CD4-positive, alpha-beta T cell (primary cell): Measurements from ENCODE around the gene FBF1. TPM values are rescaled to one million over a fixed set of nuclear protein-coding genes. Genes with fewer than 3 reads are reported as not detected.

Experiments
- ATAC-seq: fragments of 200-7000 bp; cut with Tn5 transposase; one replicate; pipeline ENCODE4 v1.10.0; 2022; ENCODE audit warnings: mild to moderate bottlenecking; ENCODE audit not compliant: poor library complexity
- CTCF ChIA-PET: fragments of 350-600 bp; sonication (Branson Sonifier 250); formaldehyde crosslinking; loops from one replicate; lab custom pipeline; 2021; ENCODE audit warnings: antibody characterized with exemption, inconsistent platforms; lab: Charles Lee
- POLR2A ChIA-PET: fragments of 350-600 bp; sonication (Branson Sonifier 250); formaldehyde crosslinking; loops from one replicate; lab custom pipeline; 2021; ENCODE audit warnings: antibody characterized with exemption, inconsistent platforms; lab: Charles Lee
- DNase-seq, 14 experiments: peaks; one replicate each; pipeline ENCODE4 v3.0.0-alpha.2; 2013 to 2020; ENCODE audit warnings: mixed read lengths in 2 of 14
- H3K27ac ChIP-seq, 2 donors: one replicate each; pipeline versions ENCODE4 v1.5.1 to v1.7.0; 2013; ENCODE audit warnings: low read length in 2 of 2, low read depth in 1 of 2, mild to moderate bottlenecking in 1 of 2
- H3K27me3 ChIP-seq, 2 experiments: 1 replicate in 1 of 2; 2 replicates in 1 of 2; pipeline versions ENCODE4 v1.6.1 to v1.7.0; 2013; ENCODE audit warnings: low read length in 2 of 2, control low read depth in 1 of 2, mild to moderate bottlenecking in 1 of 2, moderate library complexity in 1 of 2; ENCODE audit not compliant: insufficient read depth in 2 of 2, control insufficient read depth in 1 of 2
- H3K36me3 ChIP-seq: one replicate; pipeline ENCODE4 v1.6.1; 2013; ENCODE audit warnings: low read length, control low read depth; ENCODE audit not compliant: insufficient read depth
- H3K4me1 ChIP-seq: one replicate; pipeline ENCODE4 v1.6.1; 2013; ENCODE audit warnings: low read length, control low read depth; ENCODE audit not compliant: insufficient read depth
- H3K4me3 ChIP-seq: one replicate; pipeline ENCODE4 v1.5.1; 2013; ENCODE audit warnings: mild to moderate bottlenecking, low read length, moderate library complexity
- H3K9me3 ChIP-seq, 2 experiments: 1 replicate in 1 of 2; 2 replicates in 1 of 2; pipeline versions ENCODE4 v1.6.1 to v1.7.0; 2013; ENCODE audit warnings: low read length in 2 of 2, mild to moderate bottlenecking in 2 of 2, control low read depth in 1 of 2, moderate library complexity in 1 of 2; ENCODE audit not compliant: control insufficient read depth in 1 of 2, insufficient read depth in 1 of 2
- H3K27ac Mint-ChIP-seq: one replicate; pipeline ENCODE4 v1.8.0; 2020; ENCODE audit warnings: mixed read lengths
- H3K27me3 Mint-ChIP-seq: one replicate; pipeline ENCODE4 v1.8.0; 2021; ENCODE audit warnings: mixed read lengths
- H3K36me3 Mint-ChIP-seq: one replicate; pipeline ENCODE4 v1.8.0; 2021; ENCODE audit warnings: low read depth, mixed read lengths
- H3K4me1 Mint-ChIP-seq: one replicate; pipeline ENCODE4 v1.8.0; 2021; ENCODE audit warnings: low read depth, mixed read lengths
- H3K4me3 Mint-ChIP-seq: one replicate; pipeline ENCODE4 v1.8.0; 2020; ENCODE audit warnings: mild to moderate bottlenecking, mixed read lengths
- H3K9me3 Mint-ChIP-seq: one replicate; pipeline ENCODE4 v1.8.0; 2020; ENCODE audit warnings: mixed read lengths
- intact Hi-C, 2 experiments: fragments of 100-400 bp; cut with DNase I in 1 of 2; cut with micrococcal nuclease in 1 of 2; formaldehyde crosslinking; loops; one replicate each; pipeline versions ENCODE4 v1.15.1 to v1.9.0; 2023 to 2025; cut with DNase I, micrococcal nuclease
- total RNA-seq, 174 experiments: library from RNA in 2 of 174; stranded (reverse) in 2 of 174; gene quantifications; one replicate each; pipeline ENCODE4 v1.2.3 and lab custom pipeline; 2021 to 2026
- TF ChIP-seq, protein P1 (sequence below): fragments of 200-600 bp; IDR thresholded peaks from one replicate; pipeline ENCODE4 v1.8.0; 2022; ENCODE audit warnings: antibody characterized with exemption, mild to moderate bottlenecking

The FBF1 gene
- total RNA-seq, 2 experiments from 2014 or later, result 21.2 to 23.9 TPM

DNA sequence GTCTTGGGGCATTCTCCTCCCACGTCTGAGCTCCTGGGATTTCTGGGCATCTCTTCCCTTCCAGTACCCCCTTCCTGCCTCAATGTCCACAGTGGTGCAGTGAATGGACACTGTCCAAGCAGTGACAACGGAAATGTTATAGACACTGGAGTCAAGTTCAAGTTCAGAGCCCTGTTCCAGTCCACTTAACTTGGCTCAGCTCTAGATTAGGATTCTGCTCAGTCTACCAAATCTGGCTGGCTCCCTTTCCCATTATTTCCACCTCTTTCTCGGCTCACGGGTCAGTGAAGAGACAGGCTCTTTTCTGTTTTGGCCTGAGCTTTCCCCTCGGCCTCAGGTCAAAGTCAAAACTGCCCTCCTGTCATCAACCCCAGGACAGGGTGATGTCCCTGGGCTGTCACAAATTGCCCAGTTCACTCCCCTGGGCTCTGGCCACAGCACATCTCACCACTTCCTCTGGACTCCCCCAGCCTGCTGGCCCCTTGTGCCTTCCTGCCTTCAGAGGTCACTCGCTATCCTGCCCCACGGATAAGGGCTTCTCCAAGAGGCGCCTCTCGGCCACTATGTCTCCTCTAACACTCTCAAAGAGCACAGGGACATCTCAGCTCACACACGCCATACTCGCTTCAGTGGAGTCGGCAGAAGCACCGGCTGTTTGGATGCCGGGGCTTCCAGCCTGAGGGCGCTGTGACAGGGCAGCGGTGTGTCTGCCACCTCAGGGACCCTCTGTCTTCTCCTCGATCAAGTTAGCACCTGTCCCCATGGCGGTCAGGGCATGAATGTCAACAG lies 18.5 kb downstream of the FBF1 start:
- Mint-ChIP-seq H3K36me3 (peaks cover 4% of the 10 kb centered on the region), H3K4me1 (peaks cover under 1% of the 10 kb centered on the region), H3K27ac (no peak overlapping the region), H3K9me3 (no peaks in the 10 kb centered on the region), H3K4me3 (no peak overlapping the region), H3K27me3 (no peaks in the 10 kb centered on the region)
- intact Hi-C loops, result no loop called here
- peaks cover 6% of the 10 kb centered on the region for H3K36me3 ChIP-seq
- DNase-seq (no peak), ATAC-seq (no peak)
- no peak overlapping the region for H3K27ac ChIP-seq
- peaks cover 4% of the 10 kb centered on the region for H3K4me1 ChIP-seq
- POLR2A ChIA-PET, result no interaction called here
- no peaks in the 10 kb centered on the region for H3K27me3 ChIP-seq
- H3K9me3 ChIP-seq, result no peaks in the 10 kb centered on the region
- H3K4me3 ChIP-seq, result no peak overlapping the region
- CTCF ChIA-PET, result interaction anchor here (0.6 kb wide), 1 partner anchor 70 kb away, joined by 3 read pairs; no protein-coding TSS in a partner anchor
- TF ChIP-seq, protein P1, sequence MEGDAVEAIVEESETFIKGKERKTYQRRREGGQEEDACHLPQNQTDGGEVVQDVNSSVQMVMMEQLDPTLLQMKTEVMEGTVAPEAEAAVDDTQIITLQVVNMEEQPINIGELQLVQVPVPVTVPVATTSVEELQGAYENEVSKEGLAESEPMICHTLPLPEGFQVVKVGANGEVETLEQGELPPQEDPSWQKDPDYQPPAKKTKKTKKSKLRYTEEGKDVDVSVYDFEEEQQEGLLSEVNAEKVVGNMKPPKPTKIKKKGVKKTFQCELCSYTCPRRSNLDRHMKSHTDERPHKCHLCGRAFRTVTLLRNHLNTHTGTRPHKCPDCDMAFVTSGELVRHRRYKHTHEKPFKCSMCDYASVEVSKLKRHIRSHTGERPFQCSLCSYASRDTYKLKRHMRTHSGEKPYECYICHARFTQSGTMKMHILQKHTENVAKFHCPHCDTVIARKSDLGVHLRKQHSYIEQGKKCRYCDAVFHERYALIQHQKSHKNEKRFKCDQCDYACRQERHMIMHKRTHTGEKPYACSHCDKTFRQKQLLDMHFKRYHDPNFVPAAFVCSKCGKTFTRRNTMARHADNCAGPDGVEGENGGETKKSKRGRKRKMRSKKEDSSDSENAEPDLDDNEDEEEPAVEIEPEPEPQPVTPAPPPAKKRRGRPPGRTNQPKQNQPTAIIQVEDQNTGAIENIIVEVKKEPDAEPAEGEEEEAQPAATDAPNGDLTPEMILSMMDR, result no peak

DNA sequence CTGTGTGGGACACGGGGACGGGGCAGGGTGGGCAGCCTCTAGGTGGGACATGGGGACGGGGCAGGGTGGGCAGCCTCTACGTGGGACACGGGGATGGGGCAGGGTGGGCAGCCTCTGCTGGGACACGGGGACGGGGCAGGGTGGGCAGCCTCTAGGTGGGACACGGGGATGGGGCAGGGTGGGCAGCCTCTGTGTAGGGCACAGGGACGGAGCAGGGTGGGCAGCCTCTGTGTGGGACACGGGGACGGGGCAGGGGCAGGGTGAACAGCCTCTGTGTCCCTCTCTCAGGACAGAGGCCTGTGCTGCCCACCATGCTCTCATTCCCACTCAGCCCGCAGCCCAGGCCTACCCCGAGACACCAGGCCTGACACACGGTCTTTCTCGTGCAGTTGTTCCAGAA lies 19.2 kb downstream of the FBF1 start:
- no peak overlapping the region for H3K27ac ChIP-seq
- H3K36me3 Mint-ChIP-seq, result peaks cover 4% of the 10 kb centered on the region
- H3K27ac Mint-ChIP-seq, result no peak overlapping the region
- ChIA-PET CTCF (interaction anchor here (0.6 kb wide), 1 partner anchor 71 kb away, joined by 3 read pairs; no protein-coding TSS in a partner anchor), POLR2A (no interaction called here)
- DNase-seq (no peak), ATAC-seq (no peak)
- H3K36me3 ChIP-seq, result peaks cover 6% of the 10 kb centered on the region
- intact Hi-C loops, result no loop called here
- no peaks in the 10 kb centered on the region for H3K9me3 Mint-ChIP-seq
- H3K4me1 Mint-ChIP-seq, result peaks cover 5% of the 10 kb centered on the region
- peaks cover 6% of the 10 kb centered on the region for H3K4me1 ChIP-seq
- H3K27me3 ChIP-seq, result no peaks in the 10 kb centered on the region
- no peak overlapping the region for H3K4me3 ChIP-seq
- H3K4me3 Mint-ChIP-seq, result no peak overlapping the region
- H3K9me3 ChIP-seq, result no peaks in the 10 kb centered on the region
- TF ChIP-seq, protein P1, result no peak
- no peaks in the 10 kb centered on the region for H3K27me3 Mint-ChIP-seq

DNA sequence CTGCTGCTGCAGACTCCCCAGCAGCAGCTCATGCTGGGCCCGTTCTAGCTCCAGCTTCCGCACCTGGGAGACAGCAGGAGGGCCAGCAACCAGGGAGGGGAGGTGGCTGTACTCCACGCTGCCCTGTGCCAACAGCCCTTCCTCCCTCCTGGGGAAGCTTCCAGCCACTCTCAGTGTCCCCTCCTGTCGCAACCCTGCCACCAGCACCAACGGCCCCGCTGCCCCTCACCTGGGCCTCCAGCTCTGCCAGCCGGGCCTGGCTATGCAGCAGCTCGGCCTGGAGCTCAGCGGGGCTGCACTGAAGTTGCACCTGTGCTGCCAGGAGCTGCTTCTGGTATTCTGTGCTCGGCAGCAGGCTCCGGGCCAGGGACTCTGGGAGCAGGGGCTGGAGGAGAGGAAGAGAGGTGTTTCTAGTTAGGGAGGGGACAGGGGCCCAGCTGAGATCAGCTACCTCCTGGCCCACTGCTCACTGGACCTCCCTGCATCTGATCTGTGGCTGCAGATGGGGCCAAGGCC lies 20.7 kb downstream of the FBF1 start:
- H3K27me3 ChIP-seq, result no peaks in the 10 kb centered on the region
- H3K9me3 ChIP-seq, result no peaks in the 10 kb centered on the region
- H3K36me3 ChIP-seq, result peaks cover 6% of the 10 kb centered on the region
- peaks cover 6% of the 10 kb centered on the region for H3K4me1 ChIP-seq
- DNase-seq (no peak), ATAC-seq (no peak)
- Mint-ChIP-seq H3K4me3 (no peak overlapping the region), H3K27me3 (no peaks in the 10 kb centered on the region), H3K9me3 (no peaks in the 10 kb centered on the region), H3K27ac (no peak overlapping the region), H3K4me1 (peaks cover 5% of the 10 kb centered on the region), H3K36me3 (peaks cover 4% of the 10 kb centered on the region)
- ChIA-PET POLR2A (no interaction called here), CTCF (no interaction called here)
- TF ChIP-seq, protein P1, result no peak
- no peak overlapping the region for H3K4me3 ChIP-seq
- intact Hi-C loops, result no loop called here
- no peak overlapping the region for H3K27ac ChIP-seq
